Measurements from ENCODE around the gene EDC4. TPM values are rescaled to one million over a fixed set of nuclear protein-coding genes. Genes with fewer than 3 reads are reported as not detected.

Gene EDC4
- total RNA-seq, 1 experiment from 2014 or later = 100 TPM

GRCh38 chr16:67825119-67825518 is 47.7 kb upstream of the EDC4 start (continued):
- TF ChIP-seq ZBTB33 (IDR thresholded peaks at IDR 0.05; ENCODE audit: extremely low read depth, insufficient replicate concordance, low read length) = no peak

DNA sequence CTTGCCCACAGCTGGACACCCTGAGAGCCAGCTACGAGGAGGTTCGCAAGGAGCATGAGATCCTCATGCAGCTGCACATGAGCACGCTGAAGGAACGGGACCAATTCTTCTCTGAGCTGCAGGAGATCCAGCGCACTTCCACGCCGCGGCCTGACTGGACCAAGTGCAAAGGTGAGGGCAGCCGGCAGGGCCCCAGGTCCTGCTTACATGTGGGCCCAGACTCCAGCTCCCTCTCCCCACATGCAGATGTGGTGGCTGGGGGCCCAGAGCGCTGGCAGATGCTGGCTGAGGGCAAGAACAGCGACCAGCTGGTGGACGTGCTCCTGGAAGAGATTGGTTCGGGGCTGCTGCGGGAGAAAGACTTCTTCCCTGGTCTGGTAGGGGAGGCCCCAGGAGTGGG is 46.9 kb upstream of the EDC4 start:
- ChIA-PET RAD21 (ENCODE audit: low non-redundant PET in 1 of 2, low total read pairs in 2 of 2, uncharacterized antibody in 2 of 2, unreplicated experiment in 2 of 2) (no interaction called here), CTCF (interaction anchor here (2.3 kb wide), 1 partner anchor 9 kb away, joined by 10 read pairs; no protein-coding TSS in a partner anchor), POLR2A (no interaction called here)
- Histone ChIP-seq H3K9ac (ENCODE audit: low read length) (no peak overlapping the region), H3K27me3 (ENCODE audit: insufficient read depth, low read length) (no peaks in the 10 kb centered on the region), H4K20me1 (ENCODE audit: insufficient read depth) (no peaks in the 10 kb centered on the region), H3K4me2 (ENCODE audit: low read length) (no peak overlapping the region), H3K9me2 (ENCODE audit: insufficient read depth) (no peaks in the 10 kb centered on the region), H2AFZ (ENCODE audit: low read depth, low read length, poor library complexity, severe bottlenecking) (no peak overlapping the region), H3K79me2 (ENCODE audit: insufficient read depth, low read length) (no peaks in the 10 kb centered on the region), H3K9me3 (ENCODE audit: control insufficient read depth in 1 of 2, insufficient read depth in 1 of 2, low read depth in 1 of 2, low read length in 2 of 2) (no peaks in the 10 kb centered on the region), H3K27ac (ENCODE audit: low read depth, low read length) (no peak overlapping the region), H3K4me3 (replicated peaks in 1 of 2; ENCODE audit: low read depth in 1 of 2, low read length in 2 of 2) (no peak overlapping the region), H3K4me1 (ENCODE audit: control insufficient read depth in 1 of 2, insufficient read depth in 2 of 2, low read length in 2 of 2) (no peaks in the 10 kb centered on the region), H3K36me3 (ENCODE audit: control insufficient read depth in 1 of 2, insufficient read depth in 2 of 2, low read length in 2 of 2) (peaks cover 10 to 14% of the 10 kb centered on the region in 2 experiments; a peak in 3 of 4 replicates)
- TF ChIP-seq SP1 (IDR thresholded peaks at IDR 0.05; ENCODE audit: low read depth) = no peak
- no peak for TF ChIP-seq CEBPB (IDR thresholded peaks at IDR 0.05; ENCODE audit: low read depth)
- no peak for TF ChIP-seq ELF1 (IDR thresholded peaks at IDR 0.05; ENCODE audit: borderline replicate concordance, low read depth)
- TF ChIP-seq EZH2phosphoT487 (IDR thresholded peaks at IDR 0.05; ENCODE audit: borderline replicate concordance) = no peak
- no peak for TF ChIP-seq SIN3A (IDR thresholded peaks at IDR 0.05; ENCODE audit: low read depth)
- no peak for TF ChIP-seq JUND (IDR thresholded peaks at IDR 0.05)
- TF ChIP-seq YY1 (IDR thresholded peaks at IDR 0.05; ENCODE audit: extremely low read depth, insufficient replicate concordance, low read depth, low read length) = no peak
- TF ChIP-seq SRF (IDR thresholded peaks at IDR 0.05; ENCODE audit: low read depth) = no peak
- TF ChIP-seq POLR2A (IDR thresholded peaks at IDR 0.05; ENCODE audit: borderline replicate concordance, extremely low read depth, insufficient read depth, insufficient read length) = no peak
- no peak for TF ChIP-seq POLR2AphosphoS5 (IDR thresholded peaks at IDR 0.05; ENCODE audit: low read depth, low read length)
- TF ChIP-seq ZNF274 (IDR thresholded peaks at IDR 0.05; ENCODE audit: low read depth, low read length) = no peak
- no peak for TF ChIP-seq TCF7L2 (IDR thresholded peaks at IDR 0.05; ENCODE audit: borderline replicate concordance, extremely low read depth, insufficient read depth, insufficient read length)
- no peak for TF ChIP-seq RAD21 (IDR thresholded peaks at IDR 0.05; ENCODE audit: low read depth)
- TF ChIP-seq ZFX (IDR thresholded peaks at IDR 0.05) = no peak
- TF ChIP-seq MAX (IDR thresholded peaks at IDR 0.05) = no peak
- TF ChIP-seq EGR1 (IDR thresholded peaks at IDR 0.05; ENCODE audit: low read depth) = no peak
- no peak for TF ChIP-seq REST (IDR thresholded peaks at IDR 0.05; ENCODE audit: low read depth)
- TF ChIP-seq FOSL1 (IDR thresholded peaks at IDR 0.05; ENCODE audit: low read depth) = no peak
- ATAC-seq (no peak), DNase-seq (ENCODE audit: low read depth, low spot score) (no peak)
- no TSS peak for BruUV-seq (replicated peaks)
- intact Hi-C loops (cut with micrococcal nuclease) = no loop called here
